HepG2 (cell line): ENCODE data around the gene PIP5K1C. TPM values are rescaled to one million over a fixed set of nuclear protein-coding genes. Genes with fewer than 3 reads are reported as not detected.

Experiments
- ATAC-seq: fragments of 200-7000 bp; cut with Tn5 transposase; 3 replicates; pipeline ENCODE4 v1.9.1; 2020; ENCODE audit warnings: mild to moderate bottlenecking, moderate library complexity
- BruUV-seq: library from RNA; stranded (reverse); fragments of 400-500 nt; replicated peaks from 2 replicates; lab custom pipeline; 2021; lab: Mats Ljungman, UMichigan
- CTCF ChIA-PET: fragments of 300-600 bp; formaldehyde crosslinking; extraction: SDS; loops from one replicate; lab custom pipeline; 2021; ENCODE audit warnings: low total read pairs, inconsistent platforms, low intra/inter-chr PET ratio; lab: Yijun Ruan, JAX
- POLR2A ChIA-PET: fragments of 350-600 bp; sonication (Branson Sonifier 250); formaldehyde crosslinking; loops from one replicate; lab custom pipeline; 2020; ENCODE audit warnings: antibody characterized with exemption, inconsistent platforms; lab: Yijun Ruan, JAX
- DNase-seq: peaks from one replicate; pipeline ENCODE4 v3.0.0-alpha.2; 2015; ENCODE audit warnings: low spot score
- FAIRE-seq: peaks from 3 replicates; lab custom pipeline; 2011; peaks lifted over from hg19 to GRCh38; lab: Jason Lieb, UNC
- H2AFZ ChIP-seq: one replicate; pipeline ENCODE4 v1.6.1; 2011; ENCODE audit warnings: low read length, inconsistent platforms
- H3K27ac ChIP-seq: fragments of 300-600 bp; 3 replicates; pipeline ENCODE4 v1.8.0; 2011; ENCODE audit warnings: mixed run types, mild to moderate bottlenecking, mixed read lengths, low read length, inconsistent platforms; ENCODE audit not compliant: insufficient read depth; ENCODE audit errors: extremely low read length
- H3K27me3 ChIP-seq, 2 experiments: fragments of 200-600 bp in 1 of 2; 2 replicates in 1 of 2; 3 replicates in 1 of 2; pipeline versions ENCODE4 v1.6.0 to v1.8.0; 2011; ENCODE audit warnings: low read length in 2 of 2, mild to moderate bottlenecking in 2 of 2, moderate library complexity in 2 of 2, inconsistent platforms in 1 of 2; ENCODE audit not compliant: insufficient read depth in 2 of 2, control insufficient read depth in 1 of 2
- H3K36me3 ChIP-seq, 2 experiments: fragments of 200-600 bp in 1 of 2; replicated peaks in 1 of 2; 2 replicates in 1 of 2; 3 replicates in 1 of 2; pipeline versions ENCODE4 v1.5.1 to v1.8.0; 2011; ENCODE audit warnings: low read length in 2 of 2, inconsistent platforms in 1 of 2; ENCODE audit not compliant: insufficient read depth in 2 of 2, control insufficient read depth in 1 of 2
- H3K4me1 ChIP-seq: 2 replicates; pipeline ENCODE4 v1.5.1; 2012; ENCODE audit warnings: low read length, inconsistent platforms; ENCODE audit not compliant: insufficient read depth
- H3K4me2 ChIP-seq: 2 replicates; pipeline ENCODE4 v1.6.0; 2011; ENCODE audit warnings: low read depth, low read length, inconsistent platforms
- H3K4me3 ChIP-seq, 3 experiments: fragments of 200-600 bp in 1 of 3; sonication (generic), shearing (Covaris generic) in 1 of 3; replicated peaks in 1 of 3; 2 replicates each; pipeline ENCODE4 v1.5.1; 2011 to 2016; ENCODE audit warnings: low read length in 3 of 3, inconsistent platforms in 2 of 3, low read depth in 2 of 3, mild to moderate bottlenecking in 2 of 3, control low read depth in 1 of 3, mixed read lengths in 1 of 3; ENCODE audit not compliant: insufficient read depth in 1 of 3
- H3K79me2 ChIP-seq: one replicate; pipeline ENCODE4 v1.6.1; 2011; ENCODE audit warnings: low read length, inconsistent platforms; ENCODE audit not compliant: insufficient read depth
- H3K9ac ChIP-seq: 2 replicates; pipeline ENCODE4 v1.6.0; 2011; ENCODE audit warnings: mild to moderate bottlenecking, low read depth, low read length, inconsistent platforms; ENCODE audit not compliant: insufficient read depth
- H3K9me3 ChIP-seq: 2 replicates; pipeline ENCODE4 v1.5.1; 2012; ENCODE audit warnings: mild to moderate bottlenecking, low read length
- H4K20me1 ChIP-seq: 2 replicates; pipeline ENCODE4 v1.6.0; 2011; ENCODE audit warnings: inconsistent platforms, mild to moderate bottlenecking, low read length, moderate library complexity; ENCODE audit not compliant: insufficient read depth
- AGO2 ChIP-seq: fragments of 200-400 bp; formaldehyde crosslinking; optimal IDR thresholded peaks from 2 replicates; pipeline ENCODE3; 2017; ENCODE audit warnings: mild to moderate bottlenecking, low read depth, low read length, moderate library complexity
- JUN ChIP-seq: sonication (generic); formaldehyde crosslinking; IDR thresholded peaks from 2 replicates; pipeline ENCODE4 v1.4.0; 2020; ENCODE audit warnings: mild to moderate bottlenecking, missing genetic modification reagents
- MED1 ChIP-seq: sonication (generic); formaldehyde crosslinking; IDR thresholded peaks from 2 replicates; pipeline ENCODE4 v1.4.0; 2020; ENCODE audit warnings: missing genetic modification reagents
- POLR2AphosphoS2 ChIP-seq: IDR thresholded peaks from 2 replicates; pipeline ENCODE4 v1.6.1; 2011; ENCODE audit warnings: low read depth, low read length, improper control_type of control experiment
- ZNF260 ChIP-seq: sonication (generic); formaldehyde crosslinking; IDR thresholded peaks from 2 replicates; pipeline ENCODE4 v1.4.0; 2020; ENCODE audit warnings: missing genetic modification reagents, low read depth, mild to moderate bottlenecking, borderline replicate concordance
- ZNF547 ChIP-seq: sonication (generic); formaldehyde crosslinking; IDR thresholded peaks from 2 replicates; pipeline ENCODE4 v1.5.1; 2020; ENCODE audit warnings: mild to moderate bottlenecking, missing genetic modification reagents
- ZNF761 ChIP-seq: sonication (generic); formaldehyde crosslinking; conservative IDR thresholded peaks from 2 replicates; pipeline ENCODE4 v1.4.0; 2020; ENCODE audit warnings: mild to moderate bottlenecking, missing genetic modification reagents
- WGBS: methylation state at CpG from one replicate; pipeline ENCODE4 v1.1.6; 2017; ENCODE audit warnings: low lambda C conversion rate; 5-methylcytosine and 5-hydroxymethylcytosine counted together
- in situ Hi-C: cut with HindIII; loops from 2 replicates; pipeline ENCODE4 v1.10.0; 2017; ENCODE audit warnings: low pct_unique_long_range_greater_than_20kb; ENCODE audit not compliant: extremely low pct_ligation_motif_present
- intact Hi-C: fragments of 100-400 bp; cut with micrococcal nuclease; formaldehyde crosslinking; loops from one replicate; pipeline ENCODE4 v1.10.0; 2022; ENCODE audit not compliant: unreplicated experiment
- polyA plus RNA-seq, 8 experiments: library from polyadenylated mRNA; depleted of rRNA in 3 of 8; stranded (reverse) in 7 of 8; unstranded in 1 of 8; fragments of >200 nt; fragmentation: Illumina TruSeq in 4 of 8; extraction: Trizol in 4 of 8; gene quantifications; 2 replicates each; pipeline versions ENCODE4 v1.2.1 to v1.2.3, GENCODE V29; 2011 to 2016; ENCODE audit warnings: low read depth in 4 of 8, missing spikeins in 1 of 8, mixed read lengths in 1 of 8; ENCODE audit not compliant: insufficient read depth in 1 of 8
- total RNA-seq, 5 experiments: library from RNA; depleted of rRNA; stranded (reverse); fragments of >200 nt; fragmentation: Illumina TruSeq; extraction: Trizol; gene quantifications; 2 replicates each; pipeline ENCODE4 v1.2.3, GENCODE V29; 2016; ENCODE audit warnings: low read depth in 1 of 5
- TF ChIP-seq, protein P1 (sequence below): sonication (generic); formaldehyde crosslinking; IDR thresholded peaks from 2 replicates; pipeline ENCODE4 v1.9.0; 2021; ENCODE audit warnings: missing genetic modification reagents, borderline replicate concordance
- TF ChIP-seq, protein P2 (sequence below): sonication (generic); formaldehyde crosslinking; IDR thresholded peaks from 2 replicates; pipeline ENCODE4 v1.8.0; 2022; ENCODE audit warnings: missing genetic modification reagents, low read depth, mild to moderate bottlenecking, borderline replicate concordance

The PIP5K1C gene
- total and polyA plus RNA-seq, 2 of the 13 experiments (the other 11 are each of a cell fraction or from before 2014, with no cell fraction given) = 3.6 to 4.3 TPM

DNA sequence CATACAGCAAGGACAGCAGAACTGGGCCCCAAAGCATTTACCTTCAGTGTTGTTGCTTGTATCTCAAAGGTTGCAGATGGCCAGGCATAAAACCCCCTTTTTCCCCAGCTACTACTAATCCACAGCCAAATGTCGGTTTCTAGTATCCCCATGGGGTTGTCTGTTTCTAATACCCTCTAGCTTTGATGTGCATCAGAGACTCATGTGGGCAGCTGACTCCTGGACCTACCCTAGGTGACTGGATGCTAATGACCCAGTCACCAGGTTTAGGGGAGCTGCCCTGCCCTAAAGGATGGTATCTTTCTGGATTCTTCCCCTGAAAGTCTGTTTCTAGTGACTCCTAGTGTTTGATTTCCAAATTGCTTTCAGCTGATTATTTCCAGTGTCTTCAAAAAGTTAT is 31.8 kb upstream of the PIP5K1C start:
- Histone ChIP-seq H3K9me3 (no peaks in the 10 kb centered on the region), H3K4me1 (no peaks in the 10 kb centered on the region), H3K27ac (no peak overlapping the region), H4K20me1 (no peaks in the 10 kb centered on the region), H3K79me2 (no peaks in the 10 kb centered on the region), H3K9ac (no peak overlapping the region), H3K4me3 (no peak overlapping the region), H3K27me3 (no peaks in the 10 kb centered on the region), H2AFZ (no peak overlapping the region), H3K4me2 (no peak overlapping the region), H3K36me3 (0 out of 5 replicates have a peak, but pooled peaks cover 0 to 3% of the 10 kb centered on the region in 2 experiments)
- intact Hi-C loops = no loop called here
- no peak for ATAC-seq
- no TSS peak for BruUV-seq
- ChIA-PET CTCF (no interaction called here), POLR2A (no interaction called here)
- in situ Hi-C loops = no loop called here
- no peak for TF ChIP-seq ZNF260 (CRISPR knock-in tag)
- TF ChIP-seq ZNF547 (CRISPR knock-in tag) = no peak
- TF ChIP-seq JUN = no peak
- TF ChIP-seq, protein P1, sequence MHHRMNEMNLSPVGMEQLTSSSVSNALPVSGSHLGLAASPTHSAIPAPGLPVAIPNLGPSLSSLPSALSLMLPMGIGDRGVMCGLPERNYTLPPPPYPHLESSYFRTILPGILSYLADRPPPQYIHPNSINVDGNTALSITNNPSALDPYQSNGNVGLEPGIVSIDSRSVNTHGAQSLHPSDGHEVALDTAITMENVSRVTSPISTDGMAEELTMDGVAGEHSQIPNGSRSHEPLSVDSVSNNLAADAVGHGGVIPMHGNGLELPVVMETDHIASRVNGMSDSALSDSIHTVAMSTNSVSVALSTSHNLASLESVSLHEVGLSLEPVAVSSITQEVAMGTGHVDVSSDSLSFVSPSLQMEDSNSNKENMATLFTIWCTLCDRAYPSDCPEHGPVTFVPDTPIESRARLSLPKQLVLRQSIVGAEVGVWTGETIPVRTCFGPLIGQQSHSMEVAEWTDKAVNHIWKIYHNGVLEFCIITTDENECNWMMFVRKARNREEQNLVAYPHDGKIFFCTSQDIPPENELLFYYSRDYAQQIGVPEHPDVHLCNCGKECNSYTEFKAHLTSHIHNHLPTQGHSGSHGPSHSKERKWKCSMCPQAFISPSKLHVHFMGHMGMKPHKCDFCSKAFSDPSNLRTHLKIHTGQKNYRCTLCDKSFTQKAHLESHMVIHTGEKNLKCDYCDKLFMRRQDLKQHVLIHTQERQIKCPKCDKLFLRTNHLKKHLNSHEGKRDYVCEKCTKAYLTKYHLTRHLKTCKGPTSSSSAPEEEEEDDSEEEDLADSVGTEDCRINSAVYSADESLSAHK = peak; percentile 98
- 100% methylated on average over 1 of the region's 1 CpG for WGBS
- no peak for DNase-seq
- FAIRE-seq = no peak

DNA sequence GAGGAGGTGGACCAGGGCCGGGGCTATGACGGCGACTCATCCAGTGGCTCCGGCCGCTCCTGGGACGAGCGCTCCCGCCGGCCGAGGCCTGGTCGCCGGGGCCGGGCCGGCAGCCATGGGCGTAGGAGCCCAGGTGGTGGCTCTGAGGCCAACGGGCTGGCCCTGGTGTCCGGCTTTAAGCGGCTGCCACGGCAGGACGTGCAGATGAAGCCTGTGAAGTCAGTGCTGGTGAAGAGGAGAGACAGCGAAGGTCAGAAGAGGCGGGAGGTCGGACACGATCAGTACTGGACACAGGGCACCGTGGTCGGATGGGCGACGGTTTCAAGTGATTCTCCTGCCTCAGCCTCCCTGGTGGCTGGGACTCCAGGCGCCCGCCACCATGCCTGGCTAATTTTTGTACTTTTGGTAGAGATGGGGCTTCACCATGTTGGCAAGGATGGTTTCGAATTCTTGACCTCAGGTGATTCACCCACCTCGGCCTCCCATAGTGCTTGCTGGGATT is 30.2 kb upstream of the PIP5K1C start:
- H4K20me1 ChIP-seq = no peaks in the 10 kb centered on the region
- FAIRE-seq (no peak), ATAC-seq (no peak)
- no peak overlapping the region for H3K4me2 ChIP-seq
- WGBS = 94% methylated on average over 32 of the region's 32 CpGs
- no peak overlapping the region for H3K9ac ChIP-seq
- no peaks in the 10 kb centered on the region for H3K36me3 ChIP-seq
- POLR2A ChIA-PET = no interaction called here
- no peak overlapping the region for H2AFZ ChIP-seq
- CTCF ChIA-PET = no interaction called here
- TF ChIP-seq ZNF761 (no peak), AGO2 (peak; percentile 41), MED1 (CRISPR knock-in tag) (no peak), POLR2AphosphoS2 (no peak)
- TF ChIP-seq, protein P2, sequence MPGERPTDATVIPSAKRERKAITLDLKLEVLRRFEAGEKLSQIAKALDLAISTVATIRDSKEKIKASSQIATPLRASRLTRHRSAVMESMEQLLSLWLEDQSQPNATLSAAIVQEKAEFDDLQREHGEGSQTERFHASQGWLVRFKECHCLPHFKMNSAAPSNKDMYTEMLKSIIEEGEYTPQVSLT = no peak
- TF ChIP-seq, all 625 proteins: peak for 1
- intact Hi-C loops (no loop called here), in situ Hi-C loops (no loop called here)
- H3K9me3 ChIP-seq = no peaks in the 10 kb centered on the region
- BruUV-seq = no TSS peak
- H3K27ac ChIP-seq = no peak overlapping the region
- no peaks in the 10 kb centered on the region for H3K79me2 ChIP-seq
- 0 out of 2 replicates have a peak, but pooled peaks cover 6% of the 10 kb centered on the region for H3K4me1 ChIP-seq
- DNase-seq = no peak
- H3K27me3 ChIP-seq = no peaks in the 10 kb centered on the region
- no peak overlapping the region for H3K4me3 ChIP-seq
